GM19328 (cell line): ENCODE measurements around the gene TARP.

Source experiments
- ATAC-seq: cut with Tn5 transposase; IDR thresholded peaks from one replicate; pipeline ENCODE4 v1.9.1; 2021; ENCODE audit warnings: mild to moderate bottlenecking, moderate library complexity; ENCODE audit not compliant: unreplicated experiment

TARP gene

GRCh38 chr7:38273286-38273995 is at the start of gene TARP:
TSS of gene TARP (minus strand) at chr7:38273636.
- ATAC-seq: no peak

- ATAC-seq: no peak
Observed at GRCh38 chr7:38323156-38323555, 49.7 kb upstream of the TARP start.

- no peak for ATAC-seq
Observed at GRCh38 chr7:38322461-38322860, 49.0 kb upstream of the TARP start.

- no peak for ATAC-seq
Observed at GRCh38 chr7:38321967-38322366, 48.5 kb upstream of the TARP start.

GRCh38 chr7:38321515-38321944 is 48.1 kb upstream of the TARP start:
- no peak for ATAC-seq

GRCh38 chr7:38321050-38321449 is 47.6 kb upstream of the TARP start:
- ATAC-seq: no peak

GRCh38 chr7:38319873-38320272 is 46.4 kb upstream of the TARP start:
- ATAC-seq: no peak

- ATAC-seq: peak; percentile 79
Observed at GRCh38 chr7:38318803-38319416, 45.5 kb upstream of the TARP start.

GRCh38 chr7:38318241-38318640 is 44.8 kb upstream of the TARP start:
- no peak for ATAC-seq

- ATAC-seq: no peak
Observed at GRCh38 chr7:38317515-38317914, 44.1 kb upstream of the TARP start.

- no peak for ATAC-seq
Observed at GRCh38 chr7:38316733-38317360, 43.4 kb upstream of the TARP start.

- no peak for ATAC-seq
Observed at GRCh38 chr7:38315410-38315809, 42.0 kb upstream of the TARP start.

- no peak for ATAC-seq
Observed at GRCh38 chr7:38312821-38313220, 39.4 kb upstream of the TARP start.

GRCh38 chr7:38311329-38311937 is 38.0 kb upstream of the TARP start:
- ATAC-seq: peak; percentile 66

- no peak for ATAC-seq
Observed at GRCh38 chr7:38310591-38311101, 37.2 kb upstream of the TARP start.

- no peak for ATAC-seq
Observed at GRCh38 chr7:38309555-38309954, 36.1 kb upstream of the TARP start.

- no peak for ATAC-seq
Observed at GRCh38 chr7:38308140-38308539, 34.7 kb upstream of the TARP start.

GRCh38 chr7:38307640-38308039 is 34.2 kb upstream of the TARP start:
- no peak for ATAC-seq

GRCh38 chr7:38306914-38307313 is 33.5 kb upstream of the TARP start:
- ATAC-seq: no peak

GRCh38 chr7:38306171-38306570 is 32.7 kb upstream of the TARP start:
- no peak for ATAC-seq

GRCh38 chr7:38303866-38304265 is 30.4 kb upstream of the TARP start:
- ATAC-seq: no peak

- ATAC-seq: no peak
Observed at GRCh38 chr7:38300175-38300574, 26.7 kb upstream of the TARP start.
